ENCODE results near the gene CPD. TPM values are rescaled to one million over a fixed set of nuclear protein-coding genes. Genes with fewer than 3 reads are reported as not detected.

The CPD gene
- total RNA-seq, 4 donors from 2014 or later, result 54.6 to 144 (median 104) TPM

GRCh38 chr17:30357476-30357875 lies 21.3 kb upstream of the CPD start:
- no peak for TF ChIP-seq POLR2A (IDR thresholded peaks at IDR 0.05)
- TF ChIP-seq CTCF (IDR thresholded peaks at IDR 0.05), result no peak
- intact Hi-C loops (cut with DNase I; ENCODE audit: low total_unique reads), result no loop called here
- Histone ChIP-seq H3K4me3 (no peak overlapping the region), H3K36me3 (no peaks in the 10 kb centered on the region), H3K9me3 (no peaks in the 10 kb centered on the region), H3K27ac (no peak overlapping the region), H3K4me1 (no peaks in the 10 kb centered on the region), H3K27me3 (no peaks in the 10 kb centered on the region)
- no peak for DNase-seq

DNA sequence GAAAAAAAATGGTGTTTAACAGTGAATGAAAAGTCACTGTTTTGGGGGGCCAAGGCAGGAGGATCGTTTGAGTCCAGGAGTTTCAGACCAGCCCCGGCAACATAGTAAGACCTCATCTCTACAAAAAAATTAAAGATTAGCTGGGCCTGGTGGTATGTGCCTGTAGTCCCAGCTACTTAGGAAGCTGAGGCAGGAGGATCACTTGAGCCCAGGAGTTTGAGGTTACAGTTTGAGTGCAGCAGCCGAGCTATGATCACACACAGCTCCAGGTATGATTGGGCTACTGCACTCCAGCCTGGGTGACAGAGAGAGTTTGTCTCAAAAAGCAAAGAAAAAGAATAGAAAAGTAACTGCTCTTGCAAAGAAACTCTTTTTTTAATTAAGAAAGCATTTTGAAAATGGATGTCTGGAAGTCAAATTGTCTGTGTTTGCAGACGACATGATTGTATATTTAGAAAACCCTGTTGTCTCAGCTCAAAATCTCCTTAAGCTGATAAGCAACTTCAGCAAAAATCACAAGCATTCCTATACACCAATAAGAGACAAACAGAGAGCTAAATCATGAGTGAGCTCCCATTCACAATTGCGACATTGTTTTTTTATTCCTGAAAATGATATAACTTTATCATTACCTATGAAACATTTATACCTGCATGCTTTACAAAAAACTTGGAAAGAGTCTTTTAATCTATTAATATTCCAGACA lies 20.5 kb upstream of the CPD start:
- Histone ChIP-seq H3K4me1 (no peaks in the 10 kb centered on the region), H3K27me3 (no peaks in the 10 kb centered on the region), H3K9me3 (no peaks in the 10 kb centered on the region), H3K27ac (no peak overlapping the region), H3K4me3 (no peak overlapping the region), H3K36me3 (no peaks in the 10 kb centered on the region)
- no peak for DNase-seq
- intact Hi-C loops (cut with DNase I; ENCODE audit: low total_unique reads), result no loop called here
- TF ChIP-seq POLR2A (IDR thresholded peaks at IDR 0.05) (no peak), CTCF (IDR thresholded peaks at IDR 0.05) (no peak)

GRCh38 chr17:30360086-30360808 lies 18.5 kb upstream of the CPD start:
- no peaks in the 10 kb centered on the region for H3K9me3 ChIP-seq
- H3K36me3 ChIP-seq, result no peaks in the 10 kb centered on the region
- H3K4me3 ChIP-seq, result no peak overlapping the region
- H3K27me3 ChIP-seq, result no peaks in the 10 kb centered on the region
- intact Hi-C loops (cut with DNase I; ENCODE audit: low total_unique reads), result no loop called here
- no peaks in the 10 kb centered on the region for H3K4me1 ChIP-seq
- no peak for DNase-seq
- no peak for TF ChIP-seq POLR2A (IDR thresholded peaks at IDR 0.05)
- no peak for TF ChIP-seq CTCF (IDR thresholded peaks at IDR 0.05)
- no peak overlapping the region for H3K27ac ChIP-seq

DNA sequence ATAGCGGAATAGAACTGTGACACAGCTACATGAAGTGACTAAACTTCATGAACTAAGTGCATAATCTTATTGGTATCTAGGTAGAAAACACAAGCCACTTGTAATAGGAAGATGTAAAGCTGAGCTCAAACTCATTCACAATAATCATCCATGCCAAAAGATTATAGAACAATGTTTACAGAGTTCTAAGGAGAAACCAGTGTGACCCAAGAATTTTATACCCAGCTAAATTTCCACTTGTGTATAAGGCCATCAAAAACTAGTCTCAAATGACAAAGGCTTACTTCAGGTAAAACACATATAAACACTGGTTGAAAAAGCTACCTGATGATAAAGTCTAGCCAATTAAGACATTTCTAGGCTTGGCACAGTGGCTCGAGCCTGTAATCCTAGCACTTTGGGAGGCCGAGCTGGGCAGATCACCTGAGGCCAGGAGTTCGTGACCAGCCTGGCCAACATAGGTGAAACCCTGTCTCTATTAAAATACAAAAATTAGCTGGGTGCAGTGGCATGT lies 16.9 kb upstream of the CPD start:
- intact Hi-C loops (cut with DNase I; ENCODE audit: low total_unique reads), result no loop called here
- TF ChIP-seq POLR2A (IDR thresholded peaks at IDR 0.05), result no peak
- no peak for TF ChIP-seq CTCF (IDR thresholded peaks at IDR 0.05)
- DNase-seq, result no peak
- Histone ChIP-seq H3K4me3 (no peak overlapping the region), H3K27ac (no peak overlapping the region), H3K27me3 (no peaks in the 10 kb centered on the region), H3K36me3 (no peaks in the 10 kb centered on the region), H3K4me1 (no peaks in the 10 kb centered on the region), H3K9me3 (no peaks in the 10 kb centered on the region)

DNA sequence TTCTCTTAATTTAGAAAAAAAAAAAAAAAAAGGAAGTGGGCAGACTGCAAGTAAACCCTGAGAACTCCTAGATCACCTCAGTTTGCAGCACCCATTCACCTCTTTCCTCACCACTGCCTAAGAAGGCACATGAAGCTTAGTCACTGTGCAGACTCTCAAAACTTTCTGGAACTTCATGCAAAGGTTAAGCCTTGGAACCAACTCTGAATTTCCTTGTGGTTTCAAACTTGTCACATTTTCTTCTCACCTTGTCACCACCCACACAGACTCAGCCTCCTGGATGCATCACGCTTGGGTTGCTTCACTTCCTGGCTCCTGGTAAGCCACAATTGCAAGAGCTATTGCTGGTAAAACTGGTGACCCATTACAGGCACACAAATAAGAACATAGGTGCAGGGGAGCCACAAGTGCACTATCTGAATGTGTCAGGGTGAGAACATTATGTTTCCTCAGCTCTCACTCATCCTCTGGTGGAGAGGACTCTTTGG lies 15.0 kb upstream of the CPD start:
- Histone ChIP-seq H3K27me3 (no peaks in the 10 kb centered on the region), H3K9me3 (no peaks in the 10 kb centered on the region), H3K4me3 (no peak overlapping the region), H3K4me1 (no peaks in the 10 kb centered on the region), H3K27ac (no peak overlapping the region), H3K36me3 (no peaks in the 10 kb centered on the region)
- no peak for DNase-seq
- no peak for TF ChIP-seq POLR2A (IDR thresholded peaks at IDR 0.05)
- no peak for TF ChIP-seq CTCF (IDR thresholded peaks at IDR 0.05)
- intact Hi-C loops (cut with DNase I; ENCODE audit: low total_unique reads), result no loop called here

All from uterus (tissue), 4 donors.